GM12878 (cell line): ENCODE measurements around the gene DNASE1L3. TPM values are rescaled to one million over a fixed set of nuclear protein-coding genes. Genes with fewer than 3 reads are reported as not detected.

Experiments
- ATAC-seq: fragments of 200-7000 bp; cut with Tn5 transposase; 3 replicates; pipeline ENCODE4 v1.9.1; 2020; ENCODE audit warnings: mild to moderate bottlenecking, moderate library complexity
- BruUV-seq: library from RNA; stranded (reverse); fragments of 400-500 nt; replicated peaks from 2 replicates; lab custom pipeline; 2021; lab: Mats Ljungman, UMichigan
- CTCF ChIA-PET: fragments of 300-600 bp; sonication (Branson Sonifier 250); formaldehyde crosslinking; extraction: SDS; loops from one replicate; lab custom pipeline; 2021; ENCODE audit warnings: inconsistent platforms; lab: Yijun Ruan, JAX
- POLR2A ChIA-PET: fragments of 350-600 bp; formaldehyde crosslinking; extraction: SDS; loops from one replicate; lab custom pipeline; 2021; ENCODE audit warnings: inconsistent platforms; lab: Charles Lee
- RAD21 ChIA-PET: fragments of 300-600 bp; sonication (Branson Sonifier 250); formaldehyde crosslinking; loops from one replicate; lab custom pipeline; 2023; ENCODE audit warnings: antibody characterized with exemption; ENCODE audit not compliant: unreplicated experiment; lab: Charles Lee
- SMC1A ChIA-PET: fragments of 300-600 bp; sonication (Branson Sonifier 250); formaldehyde crosslinking; loops from one replicate; lab custom pipeline; 2023; ENCODE audit not compliant: unreplicated experiment, uncharacterized antibody; lab: Charles Lee
- DNase-seq: peaks from one replicate; pipeline ENCODE4 v3.0.0-alpha.2; 2011; ENCODE audit warnings: low read depth, low spot score
- FAIRE-seq: peaks from 3 replicates; lab custom pipeline; 2011; peaks lifted over from hg19 to GRCh38; lab: Jason Lieb, UNC
- H2AFZ ChIP-seq: 2 replicates; pipeline ENCODE4 v1.6.0; 2011; ENCODE audit warnings: low read depth, low read length, control low read depth; ENCODE audit not compliant: control insufficient read depth
- H3K27ac ChIP-seq: 2 replicates; pipeline ENCODE4 v1.5.1; 2011; ENCODE audit warnings: control low read depth; ENCODE audit not compliant: control insufficient read depth, insufficient read depth
- H3K27me3 ChIP-seq, 2 experiments: replicated peaks in 1 of 2; 2 replicates each; pipeline versions ENCODE4 v1.6.0 to v1.6.1; 2011; ENCODE audit warnings: low read length in 1 of 2; ENCODE audit not compliant: control insufficient read depth in 2 of 2, insufficient read depth in 2 of 2
- H3K36me3 ChIP-seq, 2 experiments: 2 replicates each; pipeline ENCODE4 v1.5.1; 2011; ENCODE audit warnings: low read length in 1 of 2; ENCODE audit not compliant: control insufficient read depth in 2 of 2, insufficient read depth in 2 of 2
- H3K4me1 ChIP-seq: 2 replicates; pipeline ENCODE4 v1.6.1; 2011; ENCODE audit warnings: mild to moderate bottlenecking, low read length, moderate library complexity, mixed read lengths; ENCODE audit not compliant: control insufficient read depth, insufficient read depth
- H3K4me2 ChIP-seq: 2 replicates; pipeline ENCODE4 v1.6.0; 2011; ENCODE audit warnings: control low read depth; ENCODE audit not compliant: control insufficient read depth, insufficient read depth
- H3K4me3 ChIP-seq: fragments of 200-600 bp; sonication (generic); 2 replicates; pipeline ENCODE4 v1.5.1; 2016
- H3K79me2 ChIP-seq: 2 replicates; pipeline ENCODE4 v1.6.0; 2011; ENCODE audit warnings: low read length; ENCODE audit not compliant: control insufficient read depth, insufficient read depth
- H3K9ac ChIP-seq: 2 replicates; pipeline ENCODE4 v1.8.0; 2011; ENCODE audit warnings: low read length, control low read depth, mixed read lengths; ENCODE audit not compliant: control insufficient read depth, insufficient read depth
- H3K9me3 ChIP-seq: replicated peaks from 3 replicates; pipeline ENCODE4 v1.5.1; 2011; ENCODE audit warnings: mild to moderate bottlenecking, low read length; ENCODE audit not compliant: control insufficient read depth, insufficient read depth
- H4K20me1 ChIP-seq: 2 replicates; pipeline ENCODE4 v1.6.0; 2011; ENCODE audit not compliant: control insufficient read depth, insufficient read depth
- CBFB ChIP-seq: IDR thresholded peaks from 2 replicates; pipeline ENCODE4 v1.6.1; 2016; ENCODE audit warnings: antibody characterized with exemption, low read depth
- NFIC ChIP-seq: IDR thresholded peaks from 2 replicates; pipeline ENCODE4 v1.6.1; 2012; ENCODE audit warnings: low read depth, mild to moderate bottlenecking, inconsistent platforms, low read length, moderate library complexity
- RAD21 ChIP-seq: IDR thresholded peaks from 2 replicates; pipeline ENCODE4 v1.6.1; 2011; ENCODE audit warnings: mild to moderate bottlenecking, low read depth, low read length, moderate library complexity; ENCODE audit not compliant: insufficient read depth
- RBBP5 ChIP-seq: fragments of 200-600 bp; sonication (generic); conservative IDR thresholded peaks from 2 replicates; pipeline ENCODE4 v1.6.1; 2016
- SMC3 ChIP-seq: IDR thresholded peaks from 2 replicates; pipeline ENCODE4 v1.6.1; 2011; ENCODE audit warnings: low read length, improper control_type of control experiment, borderline replicate concordance
- TCF12 ChIP-seq: IDR thresholded peaks from 2 replicates; pipeline ENCODE4 v1.6.1; 2011; ENCODE audit warnings: low read depth, mild to moderate bottlenecking, low read length
- TCF3 ChIP-seq: IDR thresholded peaks from 2 replicates; pipeline ENCODE4 v1.6.1; 2012; ENCODE audit warnings: low read depth, mild to moderate bottlenecking, low read length, borderline replicate concordance; ENCODE audit not compliant: insufficient read depth
- WGBS: methylation state at CpG from one replicate; pipeline ENCODE4 v1.1.6; 2016; ENCODE audit warnings: low lambda C conversion rate; ENCODE audit not compliant: insufficient replicate concordance, insufficient coverage; ENCODE audit errors: missing lambda C conversion rate; 5-methylcytosine and 5-hydroxymethylcytosine counted together
- in situ Hi-C: fragments of 300-500 bp; cut with MboI; formaldehyde crosslinking; loops from 9 replicates; pipeline ENCODE4 v1.14.3; 2018; ENCODE audit warnings: mixed read lengths
- intact Hi-C: fragments of 100-400 bp; cut with micrococcal nuclease; formaldehyde crosslinking; loops from one replicate; pipeline ENCODE4 v1.14.2; 2022; ENCODE audit not compliant: unreplicated experiment
- polyA plus RNA-seq, 11 experiments: library from polyadenylated mRNA; depleted of rRNA in 4 of 11; unstranded in 6 of 11; stranded (reverse) in 5 of 11; fragments of >200 nt; fragmentation: Nextera tagmentation in 4 of 11; fragmentation: Illumina TruSeq in 1 of 11; extraction: Ambion mirVana in 4 of 11; extraction: Trizol in 1 of 11; gene quantifications; 1 replicate in 1 of 11; 2 replicates in 10 of 11; pipeline versions ENCODE4 v1.2.1 to v1.2.3, GENCODE V29; 2011 to 2016; ENCODE audit warnings: inconsistent platforms in 2 of 11, missing spikeins in 2 of 11, low read depth in 1 of 11
- total RNA-seq, 4 experiments: library from RNA; depleted of rRNA in 3 of 4; stranded (reverse); fragments of >200 nt in 3 of 4; fragmentation: Illumina TruSeq in 1 of 4; extraction: Trizol in 1 of 4; gene quantifications; 2 replicates each; pipeline versions ENCODE4 v1.2.1 to v1.2.3, GENCODE V29; 2013 to 2021
- TF ChIP-seq, protein P1 (sequence below), 3 experiments: IDR thresholded peaks in 2 of 3; conservative IDR thresholded peaks in 1 of 3; 2 replicates each; pipeline ENCODE4 v1.5.1; 2011; ENCODE audit warnings: low read depth in 3 of 3, low read length in 3 of 3, mild to moderate bottlenecking in 3 of 3, control low read depth in 2 of 3, moderate library complexity in 2 of 3, inconsistent platforms in 1 of 3, mixed read lengths in 1 of 3; ENCODE audit not compliant: control insufficient read depth in 2 of 3, insufficient read depth in 1 of 3; ENCODE audit errors: extremely low read depth in 1 of 3
- TF ChIP-seq, protein P2 (sequence below): IDR thresholded peaks from 2 replicates; pipeline ENCODE4 v1.6.1; 2011; ENCODE audit warnings: low read depth, low read length, improper control_type of control experiment, borderline replicate concordance
- TF ChIP-seq, protein P3 (sequence below): fragments of 450-650 bp; conservative IDR thresholded peaks from 2 replicates; pipeline ENCODE4 v1.6.1; 2017; ENCODE audit warnings: mild to moderate bottlenecking, moderate library complexity
- TF ChIP-seq, protein P4 (sequence below): fragments of 450-650 bp; formaldehyde crosslinking; IDR thresholded peaks from 2 replicates; pipeline ENCODE4 v1.4.0; 2020; ENCODE audit warnings: mild to moderate bottlenecking, moderate library complexity

Gene DNASE1L3
- total and polyA plus RNA-seq, 10 of the 15 experiments (the other 5 are each of a cell fraction or from before 2014, with no cell fraction given): 3.2 to 72.1 (median 6.3) TPM

DNA sequence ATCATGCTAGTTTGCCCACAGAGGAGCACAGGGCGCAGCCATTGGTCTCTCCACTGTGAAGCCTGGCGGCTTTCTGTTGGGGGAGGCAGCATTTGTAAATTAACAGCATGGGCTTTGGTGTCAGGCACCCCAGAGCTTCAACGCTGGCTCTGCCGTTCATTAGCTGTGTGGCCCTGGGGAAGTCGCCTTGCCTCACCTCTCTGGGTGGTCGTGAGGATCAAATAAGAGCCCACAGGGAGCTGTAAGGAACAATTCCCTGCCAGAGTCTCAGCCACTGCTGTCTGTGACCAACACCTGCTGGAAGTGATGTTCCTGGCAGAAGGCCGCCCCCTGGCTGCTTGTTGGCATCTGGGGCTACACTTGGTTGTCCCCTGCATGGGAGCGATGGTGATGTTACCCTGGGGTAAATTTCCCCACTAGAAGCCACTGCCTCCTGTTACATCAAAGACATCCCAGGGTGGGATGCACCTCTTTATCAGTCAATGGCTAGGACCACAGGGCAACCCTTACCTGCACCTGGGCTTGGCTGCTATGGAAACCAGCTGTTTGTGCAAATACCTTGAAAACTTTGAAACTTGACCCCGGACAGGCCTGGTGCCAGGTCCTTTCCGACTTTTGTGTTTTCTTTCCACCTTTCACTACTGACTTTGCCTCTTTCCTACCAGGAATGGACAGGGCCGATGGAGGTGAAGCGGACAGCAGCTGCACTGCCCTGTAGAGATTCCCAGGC, 36.9 kb downstream of the DNASE1L3 start:
- Histone ChIP-seq H3K9me3 (no peaks in the 10 kb centered on the region), H3K4me3 (no peak overlapping the region), H3K27ac (no peak overlapping the region), H4K20me1 (no peaks in the 10 kb centered on the region), H3K4me2 (no peak overlapping the region), H3K36me3 (no peaks in the 10 kb centered on the region), H3K79me2 (no peaks in the 10 kb centered on the region), H2AFZ (no peak overlapping the region), H3K9ac (no peak overlapping the region), H3K27me3 (no peaks in the 10 kb centered on the region), H3K4me1 (peaks cover 11% of the 10 kb centered on the region)
- ATAC-seq: peak; percentile 58
- in situ Hi-C loops: no loop called here
- POLR2A ChIA-PET: no interaction called here
- no peak for DNase-seq
- CTCF ChIA-PET: interaction anchor here (0.5 to 6.6 kb wide), 10 partner anchors 7 to 252 kb away, joined by 3 to 62 read pairs (median 4); partner anchors contain the start of genes FLNB, HTD2 and RPP14
- SMC1A ChIA-PET: interaction anchor here (0.6 to 1.9 kb wide), 9 partner anchors 8 to 211 kb away, joined by 3 to 15 read pairs (median 4); partner anchors contain the start of gene FLNB
- 54% methylated on average over 12 of the region's 12 CpGs for WGBS
- RAD21 ChIA-PET: interaction anchor here (0.7 to 1.5 kb wide), 7 partner anchors 43 to 211 kb away, joined by 3 to 6 read pairs (median 3); partner anchors contain the start of gene FLNB
- TF ChIP-seq CBFB (no peak), NFIC (no peak), TCF3 (0 out of 2 replicates have a peak, but pooled peaks have one; percentile 69), SMC3 (peak; percentile 87), RAD21 (peak; percentile 74), RBBP5 (no peak), TCF12 (0 out of 2 replicates have a peak, but pooled peaks have one; percentile 17)
- TF ChIP-seq, protein P1, sequence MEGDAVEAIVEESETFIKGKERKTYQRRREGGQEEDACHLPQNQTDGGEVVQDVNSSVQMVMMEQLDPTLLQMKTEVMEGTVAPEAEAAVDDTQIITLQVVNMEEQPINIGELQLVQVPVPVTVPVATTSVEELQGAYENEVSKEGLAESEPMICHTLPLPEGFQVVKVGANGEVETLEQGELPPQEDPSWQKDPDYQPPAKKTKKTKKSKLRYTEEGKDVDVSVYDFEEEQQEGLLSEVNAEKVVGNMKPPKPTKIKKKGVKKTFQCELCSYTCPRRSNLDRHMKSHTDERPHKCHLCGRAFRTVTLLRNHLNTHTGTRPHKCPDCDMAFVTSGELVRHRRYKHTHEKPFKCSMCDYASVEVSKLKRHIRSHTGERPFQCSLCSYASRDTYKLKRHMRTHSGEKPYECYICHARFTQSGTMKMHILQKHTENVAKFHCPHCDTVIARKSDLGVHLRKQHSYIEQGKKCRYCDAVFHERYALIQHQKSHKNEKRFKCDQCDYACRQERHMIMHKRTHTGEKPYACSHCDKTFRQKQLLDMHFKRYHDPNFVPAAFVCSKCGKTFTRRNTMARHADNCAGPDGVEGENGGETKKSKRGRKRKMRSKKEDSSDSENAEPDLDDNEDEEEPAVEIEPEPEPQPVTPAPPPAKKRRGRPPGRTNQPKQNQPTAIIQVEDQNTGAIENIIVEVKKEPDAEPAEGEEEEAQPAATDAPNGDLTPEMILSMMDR (IDR thresholded peaks at IDR 0.05 in 2 of 3, conservative IDR thresholded peaks at IDR 0.05 in 1 of 3; ENCODE audit: control insufficient read depth in 2 of 3, extremely low read depth in 1 of 3, insufficient read depth in 1 of 3, low read depth in 3 of 3, low read length in 3 of 3): peak; percentile 50 to 79 (median 66); a peak in 5 of 6 replicates
- TF ChIP-seq, protein P2, sequence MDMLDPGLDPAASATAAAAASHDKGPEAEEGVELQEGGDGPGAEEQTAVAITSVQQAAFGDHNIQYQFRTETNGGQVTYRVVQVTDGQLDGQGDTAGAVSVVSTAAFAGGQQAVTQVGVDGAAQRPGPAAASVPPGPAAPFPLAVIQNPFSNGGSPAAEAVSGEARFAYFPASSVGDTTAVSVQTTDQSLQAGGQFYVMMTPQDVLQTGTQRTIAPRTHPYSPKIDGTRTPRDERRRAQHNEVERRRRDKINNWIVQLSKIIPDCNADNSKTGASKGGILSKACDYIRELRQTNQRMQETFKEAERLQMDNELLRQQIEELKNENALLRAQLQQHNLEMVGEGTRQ: no peak
- TF ChIP-seq, protein P3, sequence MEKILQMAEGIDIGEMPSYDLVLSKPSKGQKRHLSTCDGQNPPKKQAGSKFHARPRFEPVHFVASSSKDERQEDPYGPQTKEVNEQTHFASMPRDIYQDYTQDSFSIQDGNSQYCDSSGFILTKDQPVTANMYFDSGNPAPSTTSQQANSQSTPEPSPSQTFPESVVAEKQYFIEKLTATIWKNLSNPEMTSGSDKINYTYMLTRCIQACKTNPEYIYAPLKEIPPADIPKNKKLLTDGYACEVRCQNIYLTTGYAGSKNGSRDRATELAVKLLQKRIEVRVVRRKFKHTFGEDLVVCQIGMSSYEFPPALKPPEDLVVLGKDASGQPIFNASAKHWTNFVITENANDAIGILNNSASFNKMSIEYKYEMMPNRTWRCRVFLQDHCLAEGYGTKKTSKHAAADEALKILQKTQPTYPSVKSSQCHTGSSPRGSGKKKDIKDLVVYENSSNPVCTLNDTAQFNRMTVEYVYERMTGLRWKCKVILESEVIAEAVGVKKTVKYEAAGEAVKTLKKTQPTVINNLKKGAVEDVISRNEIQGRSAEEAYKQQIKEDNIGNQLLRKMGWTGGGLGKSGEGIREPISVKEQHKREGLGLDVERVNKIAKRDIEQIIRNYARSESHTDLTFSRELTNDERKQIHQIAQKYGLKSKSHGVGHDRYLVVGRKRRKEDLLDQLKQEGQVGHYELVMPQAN: no peak
- TF ChIP-seq, protein P4, sequence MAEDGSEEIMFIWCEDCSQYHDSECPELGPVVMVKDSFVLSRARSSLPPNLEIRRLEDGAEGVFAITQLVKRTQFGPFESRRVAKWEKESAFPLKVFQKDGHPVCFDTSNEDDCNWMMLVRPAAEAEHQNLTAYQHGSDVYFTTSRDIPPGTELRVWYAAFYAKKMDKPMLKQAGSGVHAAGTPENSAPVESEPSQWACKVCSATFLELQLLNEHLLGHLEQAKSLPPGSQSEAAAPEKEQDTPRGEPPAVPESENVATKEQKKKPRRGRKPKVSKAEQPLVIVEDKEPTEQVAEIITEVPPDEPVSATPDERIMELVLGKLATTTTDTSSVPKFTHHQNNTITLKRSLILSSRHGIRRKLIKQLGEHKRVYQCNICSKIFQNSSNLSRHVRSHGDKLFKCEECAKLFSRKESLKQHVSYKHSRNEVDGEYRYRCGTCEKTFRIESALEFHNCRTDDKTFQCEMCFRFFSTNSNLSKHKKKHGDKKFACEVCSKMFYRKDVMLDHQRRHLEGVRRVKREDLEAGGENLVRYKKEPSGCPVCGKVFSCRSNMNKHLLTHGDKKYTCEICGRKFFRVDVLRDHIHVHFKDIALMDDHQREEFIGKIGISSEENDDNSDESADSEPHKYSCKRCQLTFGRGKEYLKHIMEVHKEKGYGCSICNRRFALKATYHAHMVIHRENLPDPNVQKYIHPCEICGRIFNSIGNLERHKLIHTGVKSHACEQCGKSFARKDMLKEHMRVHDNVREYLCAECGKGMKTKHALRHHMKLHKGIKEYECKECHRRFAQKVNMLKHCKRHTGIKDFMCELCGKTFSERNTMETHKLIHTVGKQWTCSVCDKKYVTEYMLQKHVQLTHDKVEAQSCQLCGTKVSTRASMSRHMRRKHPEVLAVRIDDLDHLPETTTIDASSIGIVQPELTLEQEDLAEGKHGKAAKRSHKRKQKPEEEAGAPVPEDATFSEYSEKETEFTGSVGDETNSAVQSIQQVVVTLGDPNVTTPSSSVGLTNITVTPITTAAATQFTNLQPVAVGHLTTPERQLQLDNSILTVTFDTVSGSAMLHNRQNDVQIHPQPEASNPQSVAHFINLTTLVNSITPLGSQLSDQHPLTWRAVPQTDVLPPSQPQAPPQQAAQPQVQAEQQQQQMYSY: no peak
- intact Hi-C loops: loop anchor here (1.0 kb wide), 1 partner anchor 166 kb away; the partner anchor contains the start of gene FLNB
- no peak for FAIRE-seq
- no TSS peak for BruUV-seq
